Fibroblast of skin of right biceps (primary cell): ENCODE measurements around the gene PPP6R2.

Source experiments
- DNase-seq: peaks from one replicate; pipeline ENCODE4 v3.0.0-alpha.2; 2013

The PPP6R2 gene

GRCh38 chr22:50454556-50455075 is 111.5 kb downstream of the PPP6R2 start:
- no peak for DNase-seq

GRCh38 chr22:50455201-50455600 is 112.1 kb downstream of the PPP6R2 start:
- no peak for DNase-seq

- DNase-seq: no peak
These were observed 112.9 kb downstream of the PPP6R2 start for GRCh38 chr22:50456026-50456425.

- DNase-seq: no peak
These were observed 113.5 kb downstream of the PPP6R2 start for GRCh38 chr22:50456466-50457234.

GRCh38 chr22:50459016-50459415 is 115.9 kb downstream of the PPP6R2 start:
- no peak for DNase-seq

- no peak for DNase-seq
These were observed 116.5 kb downstream of the PPP6R2 start for GRCh38 chr22:50459496-50460140.

GRCh38 chr22:50460938-50461337 is 117.8 kb downstream of the PPP6R2 start:
- DNase-seq: no peak

- no peak for DNase-seq
These were observed 118.4 kb downstream of the PPP6R2 start for GRCh38 chr22:50461536-50461935.

GRCh38 chr22:50461979-50462540 is 118.9 kb downstream of the PPP6R2 start:
- no peak for DNase-seq

- DNase-seq: no peak
These were observed 120.2 kb downstream of the PPP6R2 start for GRCh38 chr22:50463188-50463900.

- no peak for DNase-seq
These were observed 121.3 kb downstream of the PPP6R2 start for GRCh38 chr22:50464451-50464850.

- no peak for DNase-seq
These were observed 122.2 kb downstream of the PPP6R2 start for GRCh38 chr22:50465066-50465930.

GRCh38 chr22:50467341-50467740 is 124.2 kb downstream of the PPP6R2 start:
- no peak for DNase-seq

- no peak for DNase-seq
These were observed 124.8 kb downstream of the PPP6R2 start for GRCh38 chr22:50467773-50468440.

GRCh38 chr22:50468626-50469025 is 125.5 kb downstream of the PPP6R2 start:
- no peak for DNase-seq

- DNase-seq: peak; percentile 55
These were observed 126.5 kb downstream of the PPP6R2 start for GRCh38 chr22:50469377-50470305.

GRCh38 chr22:50470491-50470890 is 127.4 kb downstream of the PPP6R2 start:
- DNase-seq: no peak

GRCh38 chr22:50471197-50471847 is 128.2 kb downstream of the PPP6R2 start:
- no peak for DNase-seq

GRCh38 chr22:50471962-50472361 is 128.8 kb downstream of the PPP6R2 start:
- no peak for DNase-seq

GRCh38 chr22:50473088-50473487 is 130.0 kb downstream of the PPP6R2 start:
- no peak for DNase-seq
